Heart left ventricle (tissue), 13 donors: ENCODE measurements around the gene ARNT2.

Source experiments
- CTCF ChIP-seq, 12 donors: fragments of 200-600 bp; sonication (generic) in 4 of 12; IDR thresholded peaks; one replicate each; pipeline versions ENCODE4 v1.5.0 to v1.8.0; 2018 to 2022; ENCODE audit warnings: antibody characterized with exemption in 12 of 12, mild to moderate bottlenecking in 5 of 12
- POLR2A ChIP-seq, 2 donors: fragments of 450-650 bp; IDR thresholded peaks; one replicate each; pipeline ENCODE4 v1.6.1; 2017; ENCODE audit warnings: antibody characterized with exemption in 2 of 2, mild to moderate bottlenecking in 2 of 2, moderate library complexity in 2 of 2
- donor health status: ischemic (EF 13 %, LVEDD 7.1; RV severe dilation, severe dysfunction).
- donor health status: DM: no; HTN: yes; CAD: no.
- donor health status: DM: no; HTN: no; CAD: no.
- donor health status: ischemic (EF 25% LVEDD 6.9; RV normal size, moderate dysfunction).
- donor health status: ischemic (EF 25% LVEDD 5.7; RV mildly dilated, moderate dysfunction).
- donor health status: ischemic (EF 35%, LVEDD 5.7; RV mildly dilated, moderate dysfunction).
- donor health status: nonischemic (EF 11% LVEDD 7.7; RV severe dilation, severe dysfunction).
- donor health status: DM: yes; HTN: yes; CAD: no.
- donor health status: PGD.
- donor health status: ischemic (EF 29% LVEDD 5.4; RV normal size, mild dysfunction).
- donor health status: nonischemic (EF 23%, LVEDD 6.1; RV moderate dilation, normal function).

DNA sequence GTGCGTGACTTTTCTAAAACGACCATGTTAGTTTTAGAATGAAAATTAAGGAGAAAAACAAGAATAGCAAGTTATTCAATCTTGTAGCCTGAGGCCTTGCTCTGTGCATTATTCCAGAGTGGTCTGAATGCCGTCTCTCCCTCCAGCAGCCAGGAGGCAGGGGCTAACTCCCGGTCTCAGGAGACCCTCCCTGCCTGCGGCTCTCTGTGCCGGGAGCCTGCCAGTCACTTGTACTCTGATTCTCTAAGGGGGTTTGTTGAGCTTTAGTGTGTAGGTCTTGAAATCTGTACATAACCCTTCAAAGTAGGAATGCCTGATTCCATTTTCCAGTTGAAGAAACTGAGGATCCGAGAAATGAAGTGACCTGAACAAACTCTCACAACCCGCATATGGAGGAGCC, 97.3 kb downstream of the ARNT2 start:
- no peak for TF ChIP-seq CTCF (IDR thresholded peaks at IDR 0.05)
- TF ChIP-seq POLR2A (IDR thresholded peaks at IDR 0.05): no peak
